WTC11 (cell line): ENCODE measurements around the gene DHX58.

Experiments used
- ATF2 ChIP-seq: sonication (generic); formaldehyde crosslinking; IDR thresholded peaks from 2 replicates; pipeline ENCODE4 v1.8.1; 2022; ENCODE audit warnings: low read depth, missing genetic modification reagents, borderline replicate concordance
- E2F1 ChIP-seq: sonication (generic); formaldehyde crosslinking; IDR thresholded peaks from 2 replicates; pipeline ENCODE4 v1.8.0; 2022; ENCODE audit warnings: mild to moderate bottlenecking, missing genetic modification reagents
- E2F5 ChIP-seq: sonication (generic); formaldehyde crosslinking; IDR thresholded peaks from 2 replicates; pipeline ENCODE4 v1.8.1; 2022; ENCODE audit warnings: mild to moderate bottlenecking, moderate library complexity, missing genetic modification reagents
- FOXK1 ChIP-seq: sonication (generic); formaldehyde crosslinking; IDR thresholded peaks from 2 replicates; pipeline ENCODE4 v1.8.0; 2022; ENCODE audit warnings: mild to moderate bottlenecking, moderate library complexity, missing genetic modification reagents
- HMGXB4 ChIP-seq: sonication (generic); formaldehyde crosslinking; IDR thresholded peaks from 2 replicates; pipeline ENCODE4 v1.8.1; 2023; ENCODE audit warnings: mild to moderate bottlenecking, moderate library complexity, missing genetic modification reagents
- NFYB ChIP-seq: sonication (generic); formaldehyde crosslinking; conservative IDR thresholded peaks from 2 replicates; pipeline ENCODE4 v1.8.0; 2022; ENCODE audit warnings: low read depth, missing genetic modification reagents
- SP1 ChIP-seq: sonication (generic); formaldehyde crosslinking; conservative IDR thresholded peaks from 2 replicates; pipeline ENCODE4 v1.8.1; 2022; ENCODE audit warnings: missing genetic modification reagents
- TEAD4 ChIP-seq: sonication (generic); formaldehyde crosslinking; IDR thresholded peaks from 2 replicates; pipeline ENCODE4 v1.8.0; 2022; ENCODE audit warnings: mild to moderate bottlenecking, missing genetic modification reagents
- ZNF263 ChIP-seq: sonication (generic); formaldehyde crosslinking; IDR thresholded peaks from 2 replicates; pipeline ENCODE4 v1.8.1; 2022; ENCODE audit warnings: low read depth, mild to moderate bottlenecking, moderate library complexity, missing genetic modification reagents
- ZNF423 ChIP-seq: fragments of 250-450 bp; sonication (Bioruptor Pico); IDR thresholded peaks from 2 replicates; pipeline ENCODE4 v2.1.2; 2022; ENCODE audit warnings: mild to moderate bottlenecking, moderate library complexity
- TF ChIP-seq, protein P1 (sequence below): sonication (generic); formaldehyde crosslinking; IDR thresholded peaks from 2 replicates; pipeline ENCODE4 v1.8.1; 2023; ENCODE audit warnings: mild to moderate bottlenecking, missing genetic modification reagents
- TF ChIP-seq, protein P2 (sequence below): fragments of 200-600 bp; IDR thresholded peaks from 2 replicates; pipeline ENCODE4 v1.8.0; 2022; ENCODE audit warnings: antibody characterized with exemption
- TF ChIP-seq, protein P3 (sequence below): sonication (generic); formaldehyde crosslinking; conservative IDR thresholded peaks from 2 replicates; pipeline ENCODE4 v1.8.1; 2023; ENCODE audit warnings: mild to moderate bottlenecking, low read depth, missing genetic modification reagents, moderate library complexity
- TF ChIP-seq, protein P4 (sequence below): sonication (generic); formaldehyde crosslinking; conservative IDR thresholded peaks from 2 replicates; pipeline ENCODE4 v1.8.1; 2022; ENCODE audit warnings: mild to moderate bottlenecking, missing genetic modification reagents

DNA sequence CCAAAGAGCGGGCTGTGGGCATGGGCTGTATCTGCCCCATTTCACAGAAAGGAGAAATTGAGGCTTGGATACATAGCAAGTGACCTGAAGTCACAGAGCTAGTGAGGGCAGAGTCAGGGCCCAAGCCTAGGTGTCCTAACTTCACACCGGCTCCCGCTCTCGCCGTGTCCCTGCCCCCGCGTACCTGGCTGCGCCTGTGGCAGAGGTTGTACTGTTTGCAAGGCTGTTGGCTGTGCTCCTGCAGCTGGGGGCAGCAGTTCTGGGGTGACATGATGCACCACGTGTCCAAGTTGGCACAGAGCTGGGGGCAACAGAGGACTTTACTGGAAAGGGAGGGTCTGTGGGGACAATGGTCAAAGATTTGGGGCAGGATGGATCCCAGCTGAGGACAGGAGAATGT lies 3.4 kb downstream of the DHX58 start:
- TF ChIP-seq, protein P1, sequence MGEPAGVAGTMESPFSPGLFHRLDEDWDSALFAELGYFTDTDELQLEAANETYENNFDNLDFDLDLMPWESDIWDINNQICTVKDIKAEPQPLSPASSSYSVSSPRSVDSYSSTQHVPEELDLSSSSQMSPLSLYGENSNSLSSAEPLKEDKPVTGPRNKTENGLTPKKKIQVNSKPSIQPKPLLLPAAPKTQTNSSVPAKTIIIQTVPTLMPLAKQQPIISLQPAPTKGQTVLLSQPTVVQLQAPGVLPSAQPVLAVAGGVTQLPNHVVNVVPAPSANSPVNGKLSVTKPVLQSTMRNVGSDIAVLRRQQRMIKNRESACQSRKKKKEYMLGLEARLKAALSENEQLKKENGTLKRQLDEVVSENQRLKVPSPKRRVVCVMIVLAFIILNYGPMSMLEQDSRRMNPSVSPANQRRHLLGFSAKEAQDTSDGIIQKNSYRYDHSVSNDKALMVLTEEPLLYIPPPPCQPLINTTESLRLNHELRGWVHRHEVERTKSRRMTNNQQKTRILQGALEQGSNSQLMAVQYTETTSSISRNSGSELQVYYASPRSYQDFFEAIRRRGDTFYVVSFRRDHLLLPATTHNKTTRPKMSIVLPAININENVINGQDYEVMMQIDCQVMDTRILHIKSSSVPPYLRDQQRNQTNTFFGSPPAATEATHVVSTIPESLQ (CRISPR knock-in tag): no peak
- no peak for TF ChIP-seq NFYB (CRISPR knock-in tag)
- TF ChIP-seq FOXK1 (CRISPR knock-in tag): no peak
- TF ChIP-seq E2F1: no peak
- TF ChIP-seq HMGXB4 (CRISPR knock-in tag): no peak
- no peak for TF ChIP-seq TEAD4 (CRISPR knock-in tag)
- TF ChIP-seq ZNF423 (CRISPR knock-in tag): no peak
- TF ChIP-seq, protein P2, sequence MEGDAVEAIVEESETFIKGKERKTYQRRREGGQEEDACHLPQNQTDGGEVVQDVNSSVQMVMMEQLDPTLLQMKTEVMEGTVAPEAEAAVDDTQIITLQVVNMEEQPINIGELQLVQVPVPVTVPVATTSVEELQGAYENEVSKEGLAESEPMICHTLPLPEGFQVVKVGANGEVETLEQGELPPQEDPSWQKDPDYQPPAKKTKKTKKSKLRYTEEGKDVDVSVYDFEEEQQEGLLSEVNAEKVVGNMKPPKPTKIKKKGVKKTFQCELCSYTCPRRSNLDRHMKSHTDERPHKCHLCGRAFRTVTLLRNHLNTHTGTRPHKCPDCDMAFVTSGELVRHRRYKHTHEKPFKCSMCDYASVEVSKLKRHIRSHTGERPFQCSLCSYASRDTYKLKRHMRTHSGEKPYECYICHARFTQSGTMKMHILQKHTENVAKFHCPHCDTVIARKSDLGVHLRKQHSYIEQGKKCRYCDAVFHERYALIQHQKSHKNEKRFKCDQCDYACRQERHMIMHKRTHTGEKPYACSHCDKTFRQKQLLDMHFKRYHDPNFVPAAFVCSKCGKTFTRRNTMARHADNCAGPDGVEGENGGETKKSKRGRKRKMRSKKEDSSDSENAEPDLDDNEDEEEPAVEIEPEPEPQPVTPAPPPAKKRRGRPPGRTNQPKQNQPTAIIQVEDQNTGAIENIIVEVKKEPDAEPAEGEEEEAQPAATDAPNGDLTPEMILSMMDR: no peak
- no peak for TF ChIP-seq SP1
- TF ChIP-seq E2F5: no peak
- TF ChIP-seq, protein P3, sequence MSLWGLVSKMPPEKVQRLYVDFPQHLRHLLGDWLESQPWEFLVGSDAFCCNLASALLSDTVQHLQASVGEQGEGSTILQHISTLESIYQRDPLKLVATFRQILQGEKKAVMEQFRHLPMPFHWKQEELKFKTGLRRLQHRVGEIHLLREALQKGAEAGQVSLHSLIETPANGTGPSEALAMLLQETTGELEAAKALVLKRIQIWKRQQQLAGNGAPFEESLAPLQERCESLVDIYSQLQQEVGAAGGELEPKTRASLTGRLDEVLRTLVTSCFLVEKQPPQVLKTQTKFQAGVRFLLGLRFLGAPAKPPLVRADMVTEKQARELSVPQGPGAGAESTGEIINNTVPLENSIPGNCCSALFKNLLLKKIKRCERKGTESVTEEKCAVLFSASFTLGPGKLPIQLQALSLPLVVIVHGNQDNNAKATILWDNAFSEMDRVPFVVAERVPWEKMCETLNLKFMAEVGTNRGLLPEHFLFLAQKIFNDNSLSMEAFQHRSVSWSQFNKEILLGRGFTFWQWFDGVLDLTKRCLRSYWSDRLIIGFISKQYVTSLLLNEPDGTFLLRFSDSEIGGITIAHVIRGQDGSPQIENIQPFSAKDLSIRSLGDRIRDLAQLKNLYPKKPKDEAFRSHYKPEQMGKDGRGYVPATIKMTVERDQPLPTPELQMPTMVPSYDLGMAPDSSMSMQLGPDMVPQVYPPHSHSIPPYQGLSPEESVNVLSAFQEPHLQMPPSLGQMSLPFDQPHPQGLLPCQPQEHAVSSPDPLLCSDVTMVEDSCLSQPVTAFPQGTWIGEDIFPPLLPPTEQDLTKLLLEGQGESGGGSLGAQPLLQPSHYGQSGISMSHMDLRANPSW (CRISPR knock-in tag): no peak
- TF ChIP-seq, protein P4, sequence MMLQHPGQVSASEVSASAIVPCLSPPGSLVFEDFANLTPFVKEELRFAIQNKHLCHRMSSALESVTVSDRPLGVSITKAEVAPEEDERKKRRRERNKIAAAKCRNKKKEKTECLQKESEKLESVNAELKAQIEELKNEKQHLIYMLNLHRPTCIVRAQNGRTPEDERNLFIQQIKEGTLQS (CRISPR knock-in tag): no peak
- no peak for TF ChIP-seq ATF2 (CRISPR knock-in tag)
- TF ChIP-seq ZNF263: no peak
